Naive thymus-derived CD4-positive, alpha-beta T cell (primary cell): ENCODE data around the gene NRP1. TPM values are rescaled to one million over a fixed set of nuclear protein-coding genes. Genes with fewer than 3 reads are reported as not detected.
A peak's percentile ranks its signal among the peaks of the same experiment; 100 is the strongest.
"Not testable (repeated sequence)": the region's sequence is repeated elsewhere in the genome, so short reads cannot be mapped to it uniquely, and the experiment has no call there.

Experiments
- ATAC-seq: fragments of 150-1000 bp; cut with Tn5 transposase; 2 replicates; pipeline ENCODE4 v1.10.0; 2021; ENCODE audit warnings: mild to moderate bottlenecking, moderate library complexity
- CTCF ChIA-PET: fragments of 350-600 bp; sonication (Branson Sonifier 250); formaldehyde crosslinking; loops from one replicate; lab custom pipeline; 2021; ENCODE audit warnings: antibody characterized with exemption; lab: Charles Lee
- POLR2A ChIA-PET: fragments of 350-600 bp; sonication (Branson Sonifier 250); formaldehyde crosslinking; loops from one replicate; lab custom pipeline; 2021; ENCODE audit warnings: antibody characterized with exemption, inconsistent platforms; lab: Charles Lee
- DNase-seq, 9 donors: peaks; one replicate each; pipeline versions ENCODE4 v3.0.0 to v3.0.0-alpha.2; 2020 to 2022; ENCODE audit warnings: mixed read lengths in 1 of 9
- H3K27ac ChIP-seq: one replicate; pipeline ENCODE4 v1.7.0; 2013; ENCODE audit warnings: mild to moderate bottlenecking, low read depth, low read length, moderate library complexity
- H3K27me3 ChIP-seq, 2 donors: one replicate each; pipeline ENCODE4 v1.7.0; 2013; ENCODE audit warnings: low read length in 2 of 2, mild to moderate bottlenecking in 2 of 2, moderate library complexity in 2 of 2; ENCODE audit not compliant: control insufficient read depth in 2 of 2, insufficient read depth in 2 of 2
- H3K36me3 ChIP-seq, 3 experiments: 1 replicate in 2 of 3; 2 replicates in 1 of 3; pipeline ENCODE4 v1.7.0; 2013; ENCODE audit warnings: low read length in 3 of 3, mild to moderate bottlenecking in 3 of 3, moderate library complexity in 1 of 3; ENCODE audit not compliant: insufficient read depth in 3 of 3, control insufficient read depth in 2 of 3
- H3K4me1 ChIP-seq, 2 donors: one replicate each; pipeline ENCODE4 v1.7.0; 2013; ENCODE audit warnings: low read length in 2 of 2, mild to moderate bottlenecking in 2 of 2, moderate library complexity in 1 of 2; ENCODE audit not compliant: control insufficient read depth in 2 of 2, insufficient read depth in 2 of 2
- H3K4me3 ChIP-seq: 2 replicates; pipeline ENCODE4 v1.7.0; 2013; ENCODE audit warnings: mild to moderate bottlenecking, low read length
- H3K9me3 ChIP-seq, 3 experiments: 1 replicate in 2 of 3; 2 replicates in 1 of 3; pipeline ENCODE4 v1.7.0; 2013; ENCODE audit warnings: low read length in 3 of 3; ENCODE audit not compliant: control insufficient read depth in 2 of 3
- H3K27ac Mint-ChIP-seq, 9 donors: one replicate each; pipeline ENCODE4 v1.8.0; 2020 to 2022; ENCODE audit warnings: mixed read lengths in 9 of 9, mild to moderate bottlenecking in 8 of 9, moderate library complexity in 5 of 9, inconsistent platforms in 2 of 9
- H3K27me3 Mint-ChIP-seq, 5 donors: one replicate each; pipeline ENCODE4 v1.8.0; 2021 to 2022; ENCODE audit warnings: mixed read lengths in 5 of 5, mild to moderate bottlenecking in 1 of 5
- H3K36me3 Mint-ChIP-seq, 5 donors: one replicate each; pipeline ENCODE4 v1.8.0; 2020 to 2022; ENCODE audit warnings: mixed read lengths in 5 of 5, mild to moderate bottlenecking in 3 of 5, inconsistent platforms in 1 of 5
- H3K4me1 Mint-ChIP-seq, 7 donors: one replicate each; pipeline ENCODE4 v1.8.0; 2020 to 2022; ENCODE audit warnings: mixed read lengths in 7 of 7, mild to moderate bottlenecking in 3 of 7, inconsistent platforms in 1 of 7
- H3K4me3 Mint-ChIP-seq, 10 donors: one replicate each; pipeline ENCODE4 v1.8.0; 2020 to 2022; ENCODE audit warnings: mild to moderate bottlenecking in 10 of 10, mixed read lengths in 10 of 10, moderate library complexity in 6 of 10, inconsistent platforms in 2 of 10
- H3K9me3 Mint-ChIP-seq, 11 donors: one replicate each; pipeline ENCODE4 v1.8.0; 2020 to 2022; ENCODE audit warnings: mixed read lengths in 11 of 11, mild to moderate bottlenecking in 4 of 11, inconsistent platforms in 1 of 11, moderate library complexity in 1 of 11
- intact Hi-C, 2 donors: fragments of 100-400 bp; cut with micrococcal nuclease; formaldehyde crosslinking; loops; one replicate each; pipeline ENCODE4 v1.15.1; 2023
- polyA plus RNA-seq, 2 donors: library from polyadenylated mRNA; unstranded; fragments of 300-500 nt; fragmentation: Illumina TruSeq; gene quantifications; one replicate each; pipeline ENCODE4 v1.2.3, GENCODE V29; 2021
- total RNA-seq, 6 experiments: library from RNA in 5 of 6; stranded (reverse) in 5 of 6; gene quantifications; 1 replicate in 5 of 6; 2 replicates in 1 of 6; pipeline ENCODE4 v1.2.3 and lab custom pipeline; 2021 to 2026

Gene NRP1
- total and polyA plus RNA-seq, 7 experiments from 2014 or later: 0.72 to 4.6 (median 1.6) TPM; not detected in 2

DNA sequence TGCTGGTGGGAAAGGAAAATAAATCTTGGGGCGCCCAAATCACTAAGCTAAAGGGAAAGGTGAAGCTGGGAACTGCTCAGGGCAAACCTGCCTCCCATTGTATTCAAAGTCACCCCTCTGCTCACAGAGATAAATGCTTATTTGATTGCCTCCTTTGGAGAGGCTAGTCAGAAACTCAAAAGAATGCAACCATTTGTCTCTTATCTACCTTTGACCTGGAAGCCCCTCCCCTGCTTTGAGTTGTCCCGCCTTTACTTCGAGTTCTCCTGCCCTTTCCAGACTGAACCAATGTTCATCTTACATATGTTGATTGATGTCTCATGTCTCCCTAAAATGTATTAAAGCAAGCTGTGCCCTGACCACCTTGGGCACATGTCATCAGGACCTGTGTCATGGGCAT lies 33.9 kb downstream of the NRP1 start:
- H3K27ac ChIP-seq, H3K4me3 ChIP-seq, CTCF ChIA-PET, H3K9me3 Mint-ChIP-seq, H3K36me3 Mint-ChIP-seq, ATAC-seq, intact Hi-C loops, H3K27me3 Mint-ChIP-seq, H3K4me1 ChIP-seq, DNase-seq, H3K36me3 ChIP-seq, H3K27me3 ChIP-seq, POLR2A ChIA-PET, H3K4me3 Mint-ChIP-seq, H3K9me3 ChIP-seq: not testable (repeated sequence)
- peaks cover 0 to 50% (median 36%) of the 10 kb centered on the region in 7 donors for H3K4me1 Mint-ChIP-seq
- H3K27ac Mint-ChIP-seq: peak overlapping the region in 1 of 9 donors; percentile 42

DNA sequence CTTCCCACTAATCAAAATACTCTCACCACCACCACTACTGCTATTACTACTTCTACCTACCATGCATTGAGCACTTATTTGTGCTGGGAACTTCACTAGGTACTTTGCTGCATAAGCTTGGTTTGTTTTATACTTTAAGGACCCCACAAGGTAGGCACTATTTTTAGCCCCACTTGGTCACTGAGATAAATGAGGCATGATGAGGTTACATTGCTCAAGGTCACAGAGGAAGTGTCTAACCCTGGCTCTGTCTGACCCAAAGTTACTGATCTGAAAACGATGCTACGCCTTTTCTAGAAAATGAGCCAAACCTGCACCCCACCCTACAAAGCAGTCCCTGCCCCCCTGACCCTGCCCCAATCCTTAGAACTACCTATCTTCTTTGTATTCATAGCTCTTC lies 35.6 kb downstream of the NRP1 start:
- ATAC-seq: no peak
- no peak overlapping the region for H3K4me3 ChIP-seq
- Mint-ChIP-seq H3K4me1 (peaks cover 0 to 50% (median 36%) of the 10 kb centered on the region in 7 donors), H3K27ac (peak overlapping the region in 1 of 9 donors; percentile 1), H3K9me3 (no peaks in the 10 kb centered on the region), H3K27me3 (peaks cover 0 to 7% (median 0%) of the 10 kb centered on the region in 5 donors), H3K36me3 (peaks cover 0 to 3% (median 0%) of the 10 kb centered on the region in 5 donors), H3K4me3 (no peak overlapping the region)
- intact Hi-C loops: no loop called here
- H3K4me1 ChIP-seq: peaks cover 0 to 5% of the 10 kb centered on the region in 2 donors
- CTCF ChIA-PET: interaction anchor here (0.9 kb wide), 1 partner anchor 15 kb away, joined by 4 read pairs; no protein-coding TSS in a partner anchor
- no peak overlapping the region for H3K27ac ChIP-seq
- DNase-seq: no peak
- no peaks in the 10 kb centered on the region for H3K9me3 ChIP-seq
- POLR2A ChIA-PET: no interaction called here
- no peaks in the 10 kb centered on the region for H3K27me3 ChIP-seq
- no peaks in the 10 kb centered on the region for H3K36me3 ChIP-seq

DNA sequence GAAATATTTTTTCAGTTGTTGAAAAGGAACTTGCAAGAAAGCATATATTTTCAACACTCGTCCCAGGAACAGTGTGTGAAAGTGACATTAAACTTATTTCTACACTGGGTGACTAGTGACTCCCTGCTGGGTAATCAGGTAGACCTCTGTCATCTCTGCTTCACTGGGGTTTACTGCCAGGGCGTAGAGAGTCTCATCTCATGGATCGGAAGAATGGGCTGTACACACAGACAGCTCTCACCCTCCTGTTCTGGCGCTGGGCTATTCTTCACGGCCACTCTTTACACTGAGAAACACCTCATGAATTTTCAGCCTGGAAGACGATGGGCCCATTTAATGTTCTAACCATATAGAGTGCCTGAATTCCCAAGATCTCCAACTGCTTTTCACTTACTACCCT lies 36.4 kb downstream of the NRP1 start:
- H3K9me3 Mint-ChIP-seq: no peaks in the 10 kb centered on the region
- peaks cover 0 to 5% of the 10 kb centered on the region in 2 donors for H3K4me1 ChIP-seq
- DNase-seq: no peak
- peaks cover 0 to 45% (median 35%) of the 10 kb centered on the region in 7 donors for H3K4me1 Mint-ChIP-seq
- peaks cover 0 to 7% (median 0%) of the 10 kb centered on the region in 5 donors for H3K27me3 Mint-ChIP-seq
- ATAC-seq: no peak
- POLR2A ChIA-PET: no interaction called here
- H3K27ac ChIP-seq: no peak overlapping the region
- no peaks in the 10 kb centered on the region for H3K9me3 ChIP-seq
- peaks cover 0 to 3% (median 0%) of the 10 kb centered on the region in 5 donors for H3K36me3 Mint-ChIP-seq
- CTCF ChIA-PET: interaction anchor here (0.9 kb wide), 1 partner anchor 14 kb away, joined by 4 read pairs; no protein-coding TSS in a partner anchor
- intact Hi-C loops: no loop called here
- no peak overlapping the region for H3K4me3 ChIP-seq
- H3K27ac Mint-ChIP-seq: peak overlapping the region in 2 of 9 donors; percentile 31 to 75
- H3K27me3 ChIP-seq: no peaks in the 10 kb centered on the region
- H3K36me3 ChIP-seq: no peaks in the 10 kb centered on the region
- H3K4me3 Mint-ChIP-seq: no peak overlapping the region

DNA sequence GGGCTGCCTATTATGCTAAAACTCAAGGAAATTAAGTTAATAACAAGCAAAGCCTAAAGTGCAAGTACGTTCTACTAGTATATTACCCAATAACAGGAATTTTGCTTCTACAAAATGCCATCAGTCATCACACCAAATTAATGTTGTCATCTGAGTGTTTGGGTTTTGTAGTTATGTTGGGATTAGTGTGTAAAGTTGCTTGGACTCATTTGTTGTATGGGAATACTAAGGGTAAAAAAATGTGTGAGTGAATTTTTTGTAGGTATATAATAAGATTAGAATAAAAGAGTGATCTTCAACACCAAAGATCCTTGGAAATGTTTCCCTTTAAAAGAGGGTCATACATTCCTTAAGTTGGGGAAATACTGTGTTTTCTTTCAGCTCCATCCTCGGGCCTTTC lies 38.6 kb downstream of the NRP1 start:
- intact Hi-C loops: no loop called here
- no peaks in the 10 kb centered on the region for H3K9me3 Mint-ChIP-seq
- Histone ChIP-seq H3K27ac (no peak overlapping the region), H3K9me3 (no peaks in the 10 kb centered on the region), H3K36me3 (no peaks in the 10 kb centered on the region), H3K4me1 (no peaks in the 10 kb centered on the region), H3K4me3 (no peak overlapping the region), H3K27me3 (no peaks in the 10 kb centered on the region)
- H3K27ac Mint-ChIP-seq: no peak overlapping the region
- peaks cover 0 to 3% (median 0%) of the 10 kb centered on the region in 5 donors for H3K36me3 Mint-ChIP-seq
- H3K4me3 Mint-ChIP-seq: no peak overlapping the region
- ChIA-PET POLR2A (no interaction called here), CTCF (no interaction called here)
- DNase-seq (no peak), ATAC-seq (no peak)
- peaks cover 0 to 22% (median 13%) of the 10 kb centered on the region in 7 donors for H3K4me1 Mint-ChIP-seq
- peaks cover 0 to 5% (median 1%) of the 10 kb centered on the region in 5 donors for H3K27me3 Mint-ChIP-seq

DNA sequence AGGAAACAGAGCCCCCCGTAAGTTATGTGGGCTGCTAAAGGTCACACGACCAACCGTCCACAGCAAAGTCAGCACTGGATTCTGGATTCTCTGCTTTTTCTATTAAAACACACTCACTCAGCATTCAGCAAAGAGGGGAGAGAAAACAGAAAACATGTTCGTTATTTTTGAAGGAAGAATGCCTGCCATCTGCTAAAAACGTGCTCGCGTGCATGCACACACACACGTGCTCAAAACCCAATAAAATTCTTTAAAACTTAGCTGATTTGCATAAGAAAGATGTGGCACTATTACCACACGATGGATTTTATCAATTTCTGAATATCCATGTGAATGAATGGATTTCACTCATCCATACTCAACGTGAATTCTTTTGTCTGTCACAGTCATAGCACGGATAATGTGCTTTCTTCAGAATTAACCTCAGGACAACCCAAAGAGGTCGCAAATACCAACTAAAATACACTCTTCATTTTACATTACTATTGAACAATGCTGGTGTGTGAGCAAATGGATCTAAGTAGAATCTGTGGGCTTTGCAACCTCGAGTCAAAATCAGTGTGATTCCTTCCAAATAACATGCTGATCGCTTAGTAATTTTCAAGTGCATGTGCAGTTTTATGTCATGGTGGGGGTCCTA lies 40.8 kb downstream of the NRP1 start:
- no peak overlapping the region for H3K4me3 Mint-ChIP-seq
- H3K27ac Mint-ChIP-seq: no peak overlapping the region
- H3K27me3 ChIP-seq: no peaks in the 10 kb centered on the region
- no peaks in the 10 kb centered on the region for H3K36me3 ChIP-seq
- no peak overlapping the region for H3K27ac ChIP-seq
- H3K4me3 ChIP-seq: no peak overlapping the region
- H3K4me1 ChIP-seq: no peaks in the 10 kb centered on the region
- peaks cover 0 to 3% (median 0%) of the 10 kb centered on the region in 5 donors for H3K36me3 Mint-ChIP-seq
- CTCF ChIA-PET: no interaction called here
- DNase-seq: no peak
- POLR2A ChIA-PET: no interaction called here
- no peak for ATAC-seq
- peaks cover 0 to 9% (median 8%) of the 10 kb centered on the region in 7 donors for H3K4me1 Mint-ChIP-seq
- H3K9me3 Mint-ChIP-seq: no peaks in the 10 kb centered on the region
- intact Hi-C loops: no loop called here
- peaks cover 0 to 16% (median 9%) of the 10 kb centered on the region in 5 donors for H3K27me3 Mint-ChIP-seq
- H3K9me3 ChIP-seq: no peaks in the 10 kb centered on the region

DNA sequence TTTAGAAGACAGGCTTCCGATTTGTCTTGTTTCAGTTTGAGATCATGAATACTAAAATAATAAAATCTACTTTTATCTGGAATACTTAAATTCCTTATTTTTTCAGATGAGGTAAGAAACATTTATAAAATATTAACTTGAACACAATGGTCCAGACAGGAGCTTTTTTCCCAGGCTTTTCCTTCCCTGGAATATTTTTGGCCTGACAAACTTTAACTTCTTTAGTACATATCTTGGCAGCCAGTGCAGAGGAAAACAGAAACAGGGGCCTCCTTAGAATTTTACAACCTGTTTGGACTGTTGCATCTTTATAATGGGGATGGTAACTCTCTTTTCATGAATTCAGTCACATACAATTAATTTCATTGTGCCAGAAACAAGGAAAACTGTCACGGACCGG lies 41.4 kb downstream of the NRP1 start:
- ChIA-PET POLR2A (no interaction called here), CTCF (no interaction called here)
- Histone ChIP-seq H3K27ac (no peak overlapping the region), H3K4me1 (no peaks in the 10 kb centered on the region), H3K9me3 (no peaks in the 10 kb centered on the region), H3K4me3 (no peak overlapping the region), H3K36me3 (no peaks in the 10 kb centered on the region), H3K27me3 (no peaks in the 10 kb centered on the region)
- ATAC-seq: no peak
- H3K4me3 Mint-ChIP-seq: no peak overlapping the region
- no peaks in the 10 kb centered on the region for H3K9me3 Mint-ChIP-seq
- H3K27me3 Mint-ChIP-seq: peaks cover 0 to 16% (median 12%) of the 10 kb centered on the region in 5 donors
- peaks cover 0 to 3% (median 3%) of the 10 kb centered on the region in 7 donors for H3K4me1 Mint-ChIP-seq
- intact Hi-C loops: no loop called here
- no peak overlapping the region for H3K27ac Mint-ChIP-seq
- no peak for DNase-seq
- peaks cover 0 to 3% (median 0%) of the 10 kb centered on the region in 5 donors for H3K36me3 Mint-ChIP-seq

DNA sequence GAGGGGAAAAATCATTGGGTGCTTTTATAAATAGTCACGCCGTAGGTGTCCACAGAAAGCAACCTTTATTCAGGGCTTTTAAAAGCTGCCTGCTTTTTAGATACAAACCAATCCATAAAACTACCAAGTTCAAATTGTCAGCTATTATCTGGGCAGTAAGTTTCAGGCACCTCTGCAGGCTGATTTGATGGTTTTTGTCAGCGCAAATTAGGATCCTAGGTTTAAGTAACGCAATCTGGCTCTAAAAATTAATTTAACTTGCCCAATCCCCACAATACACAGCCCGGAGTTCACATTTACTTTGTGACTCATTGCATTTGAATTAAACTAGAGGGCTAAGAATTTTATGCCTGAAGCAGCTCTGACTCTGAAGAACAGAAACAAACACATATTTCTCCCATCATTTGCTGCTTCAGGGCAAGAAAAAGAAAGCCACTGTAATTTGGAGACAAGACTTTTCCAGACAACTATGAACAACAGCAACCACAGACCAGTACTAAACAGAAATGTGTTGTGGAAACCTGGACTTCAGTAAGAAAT lies 43.3 kb downstream of the NRP1 start:
- no peak overlapping the region for H3K4me3 Mint-ChIP-seq
- no peak overlapping the region for H3K27ac Mint-ChIP-seq
- POLR2A ChIA-PET: no interaction called here
- no peaks in the 10 kb centered on the region for H3K9me3 Mint-ChIP-seq
- no peaks in the 10 kb centered on the region for H3K9me3 ChIP-seq
- CTCF ChIA-PET: no interaction called here
- ATAC-seq: no peak
- intact Hi-C loops: no loop called here
- no peaks in the 10 kb centered on the region for H3K36me3 Mint-ChIP-seq
- H3K27ac ChIP-seq: no peak overlapping the region
- H3K27me3 ChIP-seq: no peaks in the 10 kb centered on the region
- no peaks in the 10 kb centered on the region for H3K4me1 Mint-ChIP-seq
- no peak overlapping the region for H3K4me3 ChIP-seq
- H3K36me3 ChIP-seq: no peaks in the 10 kb centered on the region
- no peak for DNase-seq
- no peaks in the 10 kb centered on the region for H3K4me1 ChIP-seq
- peaks cover 0 to 16% (median 13%) of the 10 kb centered on the region in 5 donors for H3K27me3 Mint-ChIP-seq
